GM12892 (cell line): ENCODE results near the gene FAM13A.
A peak's percentile ranks its signal among the peaks of the same experiment; 100 is the strongest.

Source experiments
- DNase-seq: peaks from one replicate; pipeline ENCODE4 v3.0.0; 2011; ENCODE audit not compliant: insufficient read length
- FAIRE-seq: peaks from 2 replicates; lab custom pipeline; 2011; peaks lifted over from hg19 to GRCh38; lab: Jason Lieb, UNC
- POLR2A ChIP-seq: IDR thresholded peaks from 2 replicates; pipeline ENCODE4 v1.6.1; 2011; ENCODE audit warnings: low read depth, low read length, control low read depth
- POLR2AphosphoS5 ChIP-seq: IDR thresholded peaks from 2 replicates; pipeline ENCODE4 v1.6.1; 2011; ENCODE audit warnings: low read depth, low read length, control low read depth
- TAF1 ChIP-seq: IDR thresholded peaks from 2 replicates; pipeline ENCODE4 v1.6.1; 2011; ENCODE audit warnings: low read depth, mild to moderate bottlenecking, control low read depth, low read length, borderline replicate concordance

Gene FAM13A

GRCh38 chr4:88736264-88736663 is 320.7 kb downstream of the FAM13A start:
- DNase-seq (no peak), FAIRE-seq (no peak)
- TF ChIP-seq TAF1 = no peak
- no peak for TF ChIP-seq POLR2A
- TF ChIP-seq POLR2AphosphoS5 = no peak

- no peak for FAIRE-seq
- DNase-seq = no peak
- TF ChIP-seq POLR2AphosphoS5 = no peak
- no peak for TF ChIP-seq POLR2A
- TF ChIP-seq TAF1 = no peak
Measured at GRCh38 chr4:88735564-88735963, 321.4 kb downstream of the FAM13A start.

- FAIRE-seq (no peak), DNase-seq (no peak)
- no peak for TF ChIP-seq TAF1
- no peak for TF ChIP-seq POLR2A
- TF ChIP-seq POLR2AphosphoS5 = no peak
Measured at GRCh38 chr4:88734403-88734949, 322.5 kb downstream of the FAM13A start.

GRCh38 chr4:88732714-88733368 is 324.1 kb downstream of the FAM13A start:
- FAIRE-seq (no peak), DNase-seq (no peak)
- TF ChIP-seq POLR2AphosphoS5 = no peak
- TF ChIP-seq TAF1 = no peak
- TF ChIP-seq POLR2A = no peak

GRCh38 chr4:88731381-88731780 is 325.6 kb downstream of the FAM13A start:
- no peak for FAIRE-seq
- TF ChIP-seq TAF1 = no peak
- no peak for TF ChIP-seq POLR2A
- no peak for TF ChIP-seq POLR2AphosphoS5
- DNase-seq = no peak

GRCh38 chr4:88730811-88731210 is 326.2 kb downstream of the FAM13A start:
- no peak for FAIRE-seq
- TF ChIP-seq POLR2A (no peak), POLR2AphosphoS5 (no peak), TAF1 (no peak)
- no peak for DNase-seq

GRCh38 chr4:88729146-88729760 is 327.7 kb downstream of the FAM13A start:
- DNase-seq (no peak), FAIRE-seq (no peak)
- no peak for TF ChIP-seq POLR2AphosphoS5
- no peak for TF ChIP-seq POLR2A
- no peak for TF ChIP-seq TAF1

- no peak for FAIRE-seq
- no peak for DNase-seq
- TF ChIP-seq POLR2A (no peak), TAF1 (no peak), POLR2AphosphoS5 (no peak)
Measured at GRCh38 chr4:88728146-88728545, 328.8 kb downstream of the FAM13A start.

GRCh38 chr4:88725986-88726385 is 331.0 kb downstream of the FAM13A start:
- FAIRE-seq (no peak), DNase-seq (no peak)
- TF ChIP-seq POLR2A (no peak), TAF1 (no peak), POLR2AphosphoS5 (no peak)

GRCh38 chr4:88725143-88725542 is 331.8 kb downstream of the FAM13A start:
- DNase-seq (no peak), FAIRE-seq (peak; percentile 5)

GRCh38 chr4:88724406-88724805 is 332.6 kb downstream of the FAM13A start:
- FAIRE-seq (no peak), DNase-seq (no peak)
- TF ChIP-seq TAF1 = no peak
- no peak for TF ChIP-seq POLR2AphosphoS5
- no peak for TF ChIP-seq POLR2A

More at GRCh38 chr4:88725143-88725542, 331.8 kb downstream of the FAM13A start:
- TF ChIP-seq POLR2AphosphoS5 = no peak
- no peak for TF ChIP-seq POLR2A

- no peak for TF ChIP-seq TAF1
- TF ChIP-seq POLR2AphosphoS5 = no peak
- no peak for TF ChIP-seq POLR2A
- no peak for DNase-seq
- FAIRE-seq = no peak
Measured at GRCh38 chr4:88722828-88723227, 334.2 kb downstream of the FAM13A start.
